WTC11 (cell line): ENCODE data around the gene ABCD4. TPM values are rescaled to one million over a fixed set of nuclear protein-coding genes. Genes with fewer than 3 reads are reported as not detected.
A peak's percentile ranks its signal among the peaks of the same experiment; 100 is the strongest.

Source experiments
- ATAC-seq: fragments of 200-7000 bp; cut with Tn5 transposase; 2 replicates; pipeline ENCODE4 v1.10.0; 2021; ENCODE audit warnings: mild to moderate bottlenecking, moderate library complexity
- CTCF ChIA-PET: fragments of 300-600 bp; sonication (Branson Sonifier 250); formaldehyde crosslinking; loops from one replicate; lab custom pipeline; 2021; ENCODE audit warnings: antibody characterized with exemption; lab: Charles Lee
- POLR2A ChIA-PET: fragments of 350-600 bp; sonication (Branson Sonifier 250); formaldehyde crosslinking; loops from one replicate; lab custom pipeline; 2021; ENCODE audit warnings: antibody characterized with exemption; lab: Charles Lee
- DNase-seq: peaks from one replicate; pipeline ENCODE4 v3.0.0; 2021; ENCODE audit warnings: low spot score
- H3K27ac Mint-ChIP-seq: 2 replicates; pipeline ENCODE4 v1.8.0; 2021; ENCODE audit warnings: mixed read lengths
- H3K27me3 Mint-ChIP-seq: 2 replicates; pipeline ENCODE4 v1.8.0; 2021; ENCODE audit warnings: low read depth, mild to moderate bottlenecking, moderate library complexity, mixed read lengths
- H3K36me3 Mint-ChIP-seq: 2 replicates; pipeline ENCODE4 v1.8.0; 2021; ENCODE audit warnings: mixed read lengths
- H3K4me1 Mint-ChIP-seq: 2 replicates; pipeline ENCODE4 v1.8.0; 2022; ENCODE audit warnings: mixed read lengths
- H3K4me3 Mint-ChIP-seq: 2 replicates; pipeline ENCODE4 v1.8.0; 2021; ENCODE audit warnings: mild to moderate bottlenecking, moderate library complexity, mixed read lengths
- H3K9me3 Mint-ChIP-seq: 2 replicates; pipeline ENCODE4 v1.8.0; 2021; ENCODE audit warnings: mixed read lengths
- FOXP1 ChIP-seq: sonication (generic); formaldehyde crosslinking; IDR thresholded peaks from 2 replicates; pipeline ENCODE4 v1.8.0; 2022; ENCODE audit warnings: missing genetic modification reagents, mild to moderate bottlenecking, moderate library complexity, borderline replicate concordance
- HMGXB4 ChIP-seq: sonication (generic); formaldehyde crosslinking; IDR thresholded peaks from 2 replicates; pipeline ENCODE4 v1.8.1; 2023; ENCODE audit warnings: mild to moderate bottlenecking, moderate library complexity, missing genetic modification reagents
- KAT7 ChIP-seq: sonication (generic); formaldehyde crosslinking; IDR thresholded peaks from 2 replicates; pipeline ENCODE4 v1.8.1; 2023; ENCODE audit warnings: missing genetic modification reagents, mild to moderate bottlenecking, borderline replicate concordance
- MXD4 ChIP-seq: fragments of 250-450 bp; sonication (Bioruptor Pico); IDR thresholded peaks from 2 replicates; pipeline ENCODE4 v1.8.0; 2021; ENCODE audit warnings: mild to moderate bottlenecking, moderate library complexity, borderline replicate concordance
- NFE2L1 ChIP-seq: sonication (generic); formaldehyde crosslinking; IDR thresholded peaks from 2 replicates; pipeline ENCODE4 v1.8.1; 2023; ENCODE audit warnings: missing genetic modification reagents
- OVOL2 ChIP-seq: fragments of 250-450 bp; sonication (Bioruptor Pico); IDR thresholded peaks from 2 replicates; pipeline ENCODE4 v1.9.0; 2021; ENCODE audit warnings: mild to moderate bottlenecking, borderline replicate concordance
- SMAD3 ChIP-seq: sonication (generic); formaldehyde crosslinking; IDR thresholded peaks from 2 replicates; pipeline ENCODE4 v1.8.0; 2022; ENCODE audit warnings: missing genetic modification reagents, mild to moderate bottlenecking, borderline replicate concordance
- SMAD4 ChIP-seq: sonication (generic); formaldehyde crosslinking; IDR thresholded peaks from 2 replicates; pipeline ENCODE4 v1.8.0; 2022; ENCODE audit warnings: mild to moderate bottlenecking, missing genetic modification reagents
- TEAD1 ChIP-seq: sonication (generic); formaldehyde crosslinking; IDR thresholded peaks from 2 replicates; pipeline ENCODE4 v1.8.0; 2022; ENCODE audit warnings: mild to moderate bottlenecking, missing genetic modification reagents
- USF2 ChIP-seq: sonication (generic); formaldehyde crosslinking; IDR thresholded peaks from 2 replicates; pipeline ENCODE4 v1.8.1; 2023; ENCODE audit warnings: mild to moderate bottlenecking, missing genetic modification reagents, moderate library complexity
- ZBTB21 ChIP-seq: sonication (generic); formaldehyde crosslinking; IDR thresholded peaks from 2 replicates; pipeline ENCODE4 v1.8.1; 2023; ENCODE audit warnings: mild to moderate bottlenecking, missing genetic modification reagents, borderline replicate concordance
- ZNF219 ChIP-seq: sonication (generic); formaldehyde crosslinking; IDR thresholded peaks from 2 replicates; pipeline ENCODE4 v1.8.0; 2023; ENCODE audit warnings: missing genetic modification reagents, mild to moderate bottlenecking, borderline replicate concordance
- ZNF232 ChIP-seq: sonication (generic); formaldehyde crosslinking; IDR thresholded peaks from 2 replicates; pipeline ENCODE4 v1.8.0; 2022; ENCODE audit warnings: mild to moderate bottlenecking, missing genetic modification reagents
- ZNF423 ChIP-seq: fragments of 250-450 bp; sonication (Bioruptor Pico); IDR thresholded peaks from 2 replicates; pipeline ENCODE4 v2.1.2; 2022; ENCODE audit warnings: mild to moderate bottlenecking, moderate library complexity
- ZNF512 ChIP-seq: sonication (generic); formaldehyde crosslinking; IDR thresholded peaks from 2 replicates; pipeline ENCODE4 v1.8.1; 2022; ENCODE audit warnings: missing genetic modification reagents, borderline replicate concordance
- total RNA-seq: library from RNA; stranded (reverse); gene quantifications from 3 replicates; pipeline ENCODE4 v1.2.3, GENCODE V29; 2021
- TF ChIP-seq, protein P1 (sequence below): sonication (generic); formaldehyde crosslinking; IDR thresholded peaks from 2 replicates; pipeline ENCODE4 v1.8.1; 2022; ENCODE audit warnings: low read depth, missing genetic modification reagents, borderline replicate concordance
- TF ChIP-seq, protein P2 (sequence below): sonication (generic); formaldehyde crosslinking; conservative IDR thresholded peaks from 2 replicates; pipeline ENCODE4 v1.8.1; 2022; ENCODE audit warnings: mild to moderate bottlenecking, missing genetic modification reagents
- TF ChIP-seq, protein P3 (sequence below): sonication (generic); formaldehyde crosslinking; conservative IDR thresholded peaks from 2 replicates; pipeline ENCODE4 v1.8.1; 2023; ENCODE audit warnings: mild to moderate bottlenecking, low read depth, missing genetic modification reagents, moderate library complexity
- TF ChIP-seq, protein P4 (sequence below): sonication (generic); formaldehyde crosslinking; IDR thresholded peaks from 2 replicates; pipeline ENCODE4 v1.8.0; 2022; ENCODE audit warnings: mild to moderate bottlenecking, missing genetic modification reagents
- TF ChIP-seq, protein P5 (sequence below): fragments of 250-450 bp; sonication (Bioruptor Pico); IDR thresholded peaks from 2 replicates; pipeline ENCODE4 v1.9.0; 2021; ENCODE audit warnings: mild to moderate bottlenecking, borderline replicate concordance

ABCD4 gene
- total RNA-seq, 1 experiment from 2014 or later = 90.2 TPM

- POLR2A ChIA-PET = interaction anchor here (1.0 to 1.6 kb wide), 3 partner anchors 25 to 192 kb away, joined by 3 to 11 read pairs (median 7); partner anchors contain the start of genes ISCA2, NPC2 and VRTN
- CTCF ChIA-PET = interaction anchor here (0.8 to 1.9 kb wide), 12 partner anchors 10 to 309 kb away, joined by 3 to 14 read pairs (median 4); partner anchors contain the start of genes ISCA2, NPC2 and VRTN
These were observed 1.1 kb downstream of the ABCD4 start for GRCh38 chr14:74301594-74302151.

More at GRCh38 chr14:74301594-74302151, 1.1 kb downstream of the ABCD4 start:
- peak overlapping the region; percentile 98 for H3K27ac Mint-ChIP-seq
- ATAC-seq = no peak
- no peaks in the 10 kb centered on the region for H3K27me3 Mint-ChIP-seq
- DNase-seq = no peak
- H3K9me3 Mint-ChIP-seq = no peaks in the 10 kb centered on the region
- H3K36me3 Mint-ChIP-seq = peaks cover 26% of the 10 kb centered on the region
- TF ChIP-seq, protein P1, sequence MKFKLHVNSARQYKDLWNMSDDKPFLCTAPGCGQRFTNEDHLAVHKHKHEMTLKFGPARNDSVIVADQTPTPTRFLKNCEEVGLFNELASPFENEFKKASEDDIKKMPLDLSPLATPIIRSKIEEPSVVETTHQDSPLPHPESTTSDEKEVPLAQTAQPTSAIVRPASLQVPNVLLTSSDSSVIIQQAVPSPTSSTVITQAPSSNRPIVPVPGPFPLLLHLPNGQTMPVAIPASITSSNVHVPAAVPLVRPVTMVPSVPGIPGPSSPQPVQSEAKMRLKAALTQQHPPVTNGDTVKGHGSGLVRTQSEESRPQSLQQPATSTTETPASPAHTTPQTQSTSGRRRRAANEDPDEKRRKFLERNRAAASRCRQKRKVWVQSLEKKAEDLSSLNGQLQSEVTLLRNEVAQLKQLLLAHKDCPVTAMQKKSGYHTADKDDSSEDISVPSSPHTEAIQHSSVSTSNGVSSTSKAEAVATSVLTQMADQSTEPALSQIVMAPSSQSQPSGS = no peak
- TF ChIP-seq NFE2L1 (CRISPR knock-in tag) (no peak), ZNF423 (CRISPR knock-in tag) (no peak), KAT7 (CRISPR knock-in tag) (no peak), TEAD1 (CRISPR knock-in tag) (no peak), USF2 (CRISPR knock-in tag) (no peak), HMGXB4 (CRISPR knock-in tag) (no peak), OVOL2 (CRISPR knock-in tag) (no peak), SMAD3 (CRISPR knock-in tag) (no peak), ZNF512 (no peak), ZNF219 (no peak), ZNF232 (CRISPR knock-in tag) (no peak), FOXP1 (no peak), ZBTB21 (CRISPR knock-in tag) (no peak), MXD4 (CRISPR knock-in tag) (no peak), SMAD4 (CRISPR knock-in tag) (no peak)
- TF ChIP-seq, protein P2, sequence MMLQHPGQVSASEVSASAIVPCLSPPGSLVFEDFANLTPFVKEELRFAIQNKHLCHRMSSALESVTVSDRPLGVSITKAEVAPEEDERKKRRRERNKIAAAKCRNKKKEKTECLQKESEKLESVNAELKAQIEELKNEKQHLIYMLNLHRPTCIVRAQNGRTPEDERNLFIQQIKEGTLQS (CRISPR knock-in tag) = no peak
- TF ChIP-seq, protein P3, sequence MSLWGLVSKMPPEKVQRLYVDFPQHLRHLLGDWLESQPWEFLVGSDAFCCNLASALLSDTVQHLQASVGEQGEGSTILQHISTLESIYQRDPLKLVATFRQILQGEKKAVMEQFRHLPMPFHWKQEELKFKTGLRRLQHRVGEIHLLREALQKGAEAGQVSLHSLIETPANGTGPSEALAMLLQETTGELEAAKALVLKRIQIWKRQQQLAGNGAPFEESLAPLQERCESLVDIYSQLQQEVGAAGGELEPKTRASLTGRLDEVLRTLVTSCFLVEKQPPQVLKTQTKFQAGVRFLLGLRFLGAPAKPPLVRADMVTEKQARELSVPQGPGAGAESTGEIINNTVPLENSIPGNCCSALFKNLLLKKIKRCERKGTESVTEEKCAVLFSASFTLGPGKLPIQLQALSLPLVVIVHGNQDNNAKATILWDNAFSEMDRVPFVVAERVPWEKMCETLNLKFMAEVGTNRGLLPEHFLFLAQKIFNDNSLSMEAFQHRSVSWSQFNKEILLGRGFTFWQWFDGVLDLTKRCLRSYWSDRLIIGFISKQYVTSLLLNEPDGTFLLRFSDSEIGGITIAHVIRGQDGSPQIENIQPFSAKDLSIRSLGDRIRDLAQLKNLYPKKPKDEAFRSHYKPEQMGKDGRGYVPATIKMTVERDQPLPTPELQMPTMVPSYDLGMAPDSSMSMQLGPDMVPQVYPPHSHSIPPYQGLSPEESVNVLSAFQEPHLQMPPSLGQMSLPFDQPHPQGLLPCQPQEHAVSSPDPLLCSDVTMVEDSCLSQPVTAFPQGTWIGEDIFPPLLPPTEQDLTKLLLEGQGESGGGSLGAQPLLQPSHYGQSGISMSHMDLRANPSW (CRISPR knock-in tag) = no peak
- TF ChIP-seq, protein P4, sequence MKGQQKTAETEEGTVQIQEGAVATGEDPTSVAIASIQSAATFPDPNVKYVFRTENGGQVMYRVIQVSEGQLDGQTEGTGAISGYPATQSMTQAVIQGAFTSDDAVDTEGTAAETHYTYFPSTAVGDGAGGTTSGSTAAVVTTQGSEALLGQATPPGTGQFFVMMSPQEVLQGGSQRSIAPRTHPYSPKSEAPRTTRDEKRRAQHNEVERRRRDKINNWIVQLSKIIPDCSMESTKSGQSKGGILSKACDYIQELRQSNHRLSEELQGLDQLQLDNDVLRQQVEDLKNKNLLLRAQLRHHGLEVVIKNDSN = no peak
- TF ChIP-seq, protein P5, sequence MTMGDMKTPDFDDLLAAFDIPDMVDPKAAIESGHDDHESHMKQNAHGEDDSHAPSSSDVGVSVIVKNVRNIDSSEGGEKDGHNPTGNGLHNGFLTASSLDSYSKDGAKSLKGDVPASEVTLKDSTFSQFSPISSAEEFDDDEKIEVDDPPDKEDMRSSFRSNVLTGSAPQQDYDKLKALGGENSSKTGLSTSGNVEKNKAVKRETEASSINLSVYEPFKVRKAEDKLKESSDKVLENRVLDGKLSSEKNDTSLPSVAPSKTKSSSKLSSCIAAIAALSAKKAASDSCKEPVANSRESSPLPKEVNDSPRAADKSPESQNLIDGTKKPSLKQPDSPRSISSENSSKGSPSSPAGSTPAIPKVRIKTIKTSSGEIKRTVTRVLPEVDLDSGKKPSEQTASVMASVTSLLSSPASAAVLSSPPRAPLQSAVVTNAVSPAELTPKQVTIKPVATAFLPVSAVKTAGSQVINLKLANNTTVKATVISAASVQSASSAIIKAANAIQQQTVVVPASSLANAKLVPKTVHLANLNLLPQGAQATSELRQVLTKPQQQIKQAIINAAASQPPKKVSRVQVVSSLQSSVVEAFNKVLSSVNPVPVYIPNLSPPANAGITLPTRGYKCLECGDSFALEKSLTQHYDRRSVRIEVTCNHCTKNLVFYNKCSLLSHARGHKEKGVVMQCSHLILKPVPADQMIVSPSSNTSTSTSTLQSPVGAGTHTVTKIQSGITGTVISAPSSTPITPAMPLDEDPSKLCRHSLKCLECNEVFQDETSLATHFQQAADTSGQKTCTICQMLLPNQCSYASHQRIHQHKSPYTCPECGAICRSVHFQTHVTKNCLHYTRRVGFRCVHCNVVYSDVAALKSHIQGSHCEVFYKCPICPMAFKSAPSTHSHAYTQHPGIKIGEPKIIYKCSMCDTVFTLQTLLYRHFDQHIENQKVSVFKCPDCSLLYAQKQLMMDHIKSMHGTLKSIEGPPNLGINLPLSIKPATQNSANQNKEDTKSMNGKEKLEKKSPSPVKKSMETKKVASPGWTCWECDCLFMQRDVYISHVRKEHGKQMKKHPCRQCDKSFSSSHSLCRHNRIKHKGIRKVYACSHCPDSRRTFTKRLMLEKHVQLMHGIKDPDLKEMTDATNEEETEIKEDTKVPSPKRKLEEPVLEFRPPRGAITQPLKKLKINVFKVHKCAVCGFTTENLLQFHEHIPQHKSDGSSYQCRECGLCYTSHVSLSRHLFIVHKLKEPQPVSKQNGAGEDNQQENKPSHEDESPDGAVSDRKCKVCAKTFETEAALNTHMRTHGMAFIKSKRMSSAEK (CRISPR knock-in tag) = no peak
- peak overlapping the region; percentile 96 for H3K4me3 Mint-ChIP-seq
- peaks cover 7% of the 10 kb centered on the region for H3K4me1 Mint-ChIP-seq
